GDM1 (cell line): ENCODE measurements around the gene INO80B.
"Not testable (repeated sequence)": the region's sequence is repeated elsewhere in the genome, so short reads cannot be mapped to it uniquely, and the experiment has no call there.

ENCODE experiments used
- DNase-seq: peaks from one replicate; lab custom pipeline; 2025; lab: John Stamatoyannopoulos, UW

Gene INO80B

DNA sequence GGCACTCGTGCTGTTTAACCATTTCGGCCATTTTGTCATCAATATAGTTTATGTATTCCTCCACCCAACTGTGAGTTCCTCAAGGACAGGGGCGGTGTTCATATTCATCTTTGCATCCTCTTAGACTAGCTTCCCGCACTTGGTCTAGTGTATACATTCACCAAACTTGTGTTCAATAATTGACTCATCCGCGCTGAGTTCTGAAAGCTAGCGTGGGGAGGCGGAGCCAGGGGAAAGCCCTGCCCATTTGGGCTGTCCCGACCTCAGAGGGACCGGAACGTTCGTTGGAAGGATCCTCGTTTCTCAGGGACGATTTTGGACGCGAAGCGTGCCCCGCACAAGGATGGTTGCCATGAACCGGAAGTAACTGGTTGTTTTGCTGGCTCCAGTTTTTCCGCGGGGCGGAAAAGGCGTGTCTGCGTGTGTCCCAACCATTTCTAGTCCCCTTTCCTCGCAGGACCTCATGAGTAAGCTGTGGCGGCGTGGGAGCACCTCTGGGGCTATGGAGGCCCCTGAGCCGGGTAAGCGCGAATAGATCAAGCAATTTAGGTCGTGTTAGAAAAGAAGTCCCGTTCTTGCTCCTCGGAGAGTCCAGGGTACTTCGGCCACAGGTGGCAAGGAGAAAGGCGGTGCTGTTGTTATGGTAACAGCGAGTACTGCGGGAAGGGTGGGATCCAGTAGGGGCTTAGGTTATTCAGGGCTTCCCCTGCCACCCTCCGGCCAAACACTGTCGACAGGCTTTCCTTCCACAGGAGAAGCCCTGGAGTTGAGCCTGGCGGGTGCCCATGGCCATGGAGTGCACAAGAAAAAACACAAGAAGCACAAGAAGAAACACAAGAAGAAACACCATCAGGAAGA lies at the start of gene INO80B:
Gene INO80B (plus strand): TSS at position 434 of the 858 bp plus-strand sequence. CDS start 30 bp downstream, at position 464.
- peak; percentile 94 for DNase-seq

DNA sequence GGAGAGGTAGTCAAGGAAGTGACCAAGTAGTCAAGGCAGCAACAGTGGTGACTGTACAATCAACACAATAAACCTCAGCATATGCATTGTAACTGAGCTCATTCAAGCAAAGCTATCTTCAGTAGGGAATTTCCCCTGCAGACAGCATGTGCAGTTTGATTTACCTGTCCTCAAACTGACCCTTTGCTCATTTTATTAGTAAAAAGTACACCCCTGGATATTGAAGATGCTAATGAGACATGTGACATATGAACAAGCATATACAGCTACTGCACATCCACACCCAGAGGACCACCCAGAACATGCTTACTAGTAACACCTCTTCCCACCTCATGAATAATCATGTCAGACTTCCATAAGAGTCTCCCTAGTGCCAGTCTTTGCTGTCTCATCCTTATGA lies 48.9 kb upstream of the INO80B start:
- no peak for DNase-seq

DNA sequence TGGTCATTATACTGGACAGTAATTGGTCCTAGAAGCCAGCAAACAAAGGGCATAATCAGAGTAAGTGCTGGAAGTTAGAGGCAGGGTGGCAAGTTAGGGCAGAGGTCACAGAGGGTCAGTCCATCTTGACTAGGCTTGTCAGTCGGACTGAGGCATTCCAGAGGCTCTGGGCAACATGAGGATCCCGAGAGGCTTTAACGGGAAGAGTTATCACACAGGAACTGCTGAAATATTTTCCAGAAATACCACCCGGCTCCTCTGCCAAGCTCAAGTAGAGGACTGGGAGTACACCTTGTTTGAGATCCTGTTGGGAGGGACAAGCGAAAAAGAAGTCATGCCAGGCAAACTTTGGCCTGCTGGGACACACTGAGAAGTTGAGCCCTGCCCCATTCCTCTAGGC lies 47.2 kb upstream of the INO80B start:
- DNase-seq, result no peak

- no peak for DNase-seq
These were observed 41.7 kb upstream of the INO80B start for GRCh38 chr2:74413001-74413698.

DNA sequence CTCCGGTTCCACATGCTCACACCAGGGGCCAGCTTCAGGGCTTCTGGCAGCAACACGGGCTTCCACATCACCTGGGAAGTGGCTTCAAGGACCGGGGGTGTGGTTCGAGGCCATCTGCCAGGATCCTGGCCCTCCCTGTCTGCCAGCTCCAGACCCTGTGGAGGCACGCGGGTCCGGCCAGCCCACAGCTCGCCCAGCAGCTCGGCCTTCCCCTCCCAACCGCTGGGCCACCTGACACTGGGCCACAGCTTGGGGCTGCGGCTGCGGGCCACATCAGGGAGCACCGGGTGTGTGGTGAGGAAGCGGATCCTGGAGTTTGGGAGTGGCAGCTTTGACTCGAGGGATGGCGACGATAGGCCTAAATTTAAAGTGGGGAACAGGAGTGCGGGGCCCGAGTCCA lies 40.4 kb upstream of the INO80B start:
- DNase-seq, result no peak

GRCh38 chr2:74414881-74415761 lies 39.8 kb upstream of the INO80B start:
- no peak for DNase-seq

- no peak for DNase-seq
These were observed 39.0 kb upstream of the INO80B start for GRCh38 chr2:74415762-74416395.

- no peak for DNase-seq
These were observed 38.1 kb upstream of the INO80B start for GRCh38 chr2:74416778-74417177.

DNA sequence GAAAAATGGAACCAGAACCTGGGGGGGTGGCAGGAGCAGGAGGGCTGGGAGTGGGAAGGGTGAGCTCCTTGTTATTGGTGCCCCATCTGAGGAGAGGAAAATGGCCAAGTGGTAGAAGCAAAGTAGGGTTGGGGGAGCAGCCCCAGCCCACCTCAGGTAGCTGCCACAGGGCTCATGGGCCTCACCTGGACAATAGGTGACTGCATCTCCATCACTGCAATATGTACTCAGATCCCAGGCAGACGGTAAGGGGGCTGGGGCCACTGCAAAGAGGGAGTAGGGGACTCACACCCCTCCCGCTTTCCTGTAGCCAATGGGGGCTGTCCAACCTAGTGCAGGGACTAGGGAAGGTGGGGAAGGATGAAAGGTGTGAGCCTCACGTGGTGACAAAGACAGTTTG lies 37.7 kb upstream of the INO80B start:
- no peak for DNase-seq

GRCh38 chr2:74417763-74418162 lies 37.1 kb upstream of the INO80B start:
- no peak for DNase-seq

DNA sequence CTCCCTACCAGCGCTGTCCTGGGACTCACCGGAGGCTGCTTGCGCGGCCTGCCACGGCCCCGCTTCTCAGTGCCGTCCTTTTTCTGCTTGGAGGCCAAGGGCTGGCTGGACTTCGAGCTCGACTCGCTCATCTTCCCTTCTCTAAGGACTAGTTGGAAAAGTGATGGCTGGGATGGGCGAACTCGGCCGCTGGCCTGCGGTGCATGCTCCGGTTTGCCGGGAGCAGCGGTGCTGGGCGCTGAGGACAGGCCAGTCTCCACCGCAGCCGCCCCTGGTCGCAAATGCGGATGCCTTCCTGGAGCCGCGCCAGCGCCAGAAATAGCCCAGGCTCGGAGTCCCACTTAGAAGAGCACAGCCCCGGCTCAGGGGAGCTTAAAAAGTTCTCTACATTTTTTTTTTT lies 36.6 kb upstream of the INO80B start:
- DNase-seq, result no peak

DNA sequence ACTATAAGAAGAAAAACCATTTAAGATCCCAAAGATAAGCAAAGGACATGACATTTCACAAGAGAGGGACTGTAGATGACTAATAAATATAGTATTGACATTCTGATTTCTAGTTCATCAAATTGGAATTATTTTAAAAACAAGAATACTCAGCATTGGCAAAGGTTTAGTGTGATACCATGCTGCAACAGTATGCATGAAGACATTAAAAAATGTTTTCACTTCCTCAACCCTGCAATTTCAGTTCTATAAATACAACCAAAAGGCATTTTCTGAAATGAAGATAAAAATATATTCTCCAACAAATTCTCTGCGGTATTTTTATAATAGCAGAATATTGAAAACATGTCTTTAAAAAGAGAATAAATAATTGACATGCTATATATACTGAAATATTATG lies 35.5 kb upstream of the INO80B start:
- DNase-seq, result no peak

DNA sequence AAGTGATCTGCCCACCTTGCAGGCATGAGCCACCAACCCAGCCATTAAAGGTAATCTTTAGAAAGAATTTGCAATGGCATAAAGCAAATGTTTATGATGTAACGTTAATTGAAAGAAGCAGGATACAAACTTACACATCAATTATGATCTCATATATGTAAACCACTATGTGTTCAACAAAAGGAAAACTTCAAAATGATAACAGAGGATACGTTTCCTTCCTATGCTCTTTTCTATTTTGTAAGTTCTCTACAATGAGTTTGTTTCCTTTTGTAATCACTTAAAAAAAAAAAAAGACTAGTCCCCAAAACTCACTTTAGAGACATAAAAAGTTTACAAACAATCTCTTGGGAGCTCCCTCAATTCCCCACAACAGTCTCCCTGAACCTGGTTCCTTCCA lies 34.9 kb upstream of the INO80B start:
- DNase-seq, result no peak

DNA sequence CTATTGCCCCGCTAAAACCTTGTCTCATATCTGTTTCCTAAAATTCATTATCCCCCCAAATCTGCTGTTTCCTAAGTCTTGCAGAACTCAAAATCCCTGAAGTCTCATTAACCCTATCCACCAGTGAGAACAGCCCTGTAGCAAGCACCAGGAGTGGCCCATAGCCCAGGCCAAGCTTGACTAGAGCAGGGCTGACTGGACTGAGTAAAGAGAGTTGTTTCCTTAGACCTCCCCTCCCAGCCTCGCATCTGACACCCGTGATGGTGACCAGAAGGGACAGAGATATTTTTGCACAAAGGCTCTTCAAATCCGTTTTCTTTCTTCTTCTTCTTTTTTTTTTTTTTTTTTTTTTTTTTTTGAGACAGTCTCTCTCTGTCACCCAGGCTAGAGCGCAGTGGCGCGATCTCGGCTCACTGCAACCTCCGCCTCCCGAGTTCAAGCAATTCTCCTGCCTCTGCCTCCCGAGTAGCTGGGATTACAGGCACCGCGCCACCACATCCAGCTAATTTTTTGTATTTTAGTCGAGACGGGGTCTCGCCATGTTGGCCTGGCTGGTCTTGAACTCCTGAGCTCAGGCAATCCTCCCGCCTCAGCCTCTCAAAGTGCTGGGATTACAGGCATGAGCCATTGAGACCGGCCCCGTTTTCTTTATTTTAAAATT lies 34.3 kb upstream of the INO80B start:
- not testable (repeated sequence) for DNase-seq

GRCh38 chr2:74421221-74421870 lies 33.5 kb upstream of the INO80B start, which contains the start of the genes C2orf81 and WDR54:
Gene C2orf81 (minus strand): TSS chr2:74421619. CDS start chr2:74421560, 59 bp downstream.
Gene WDR54 (plus strand): TSS chr2:74421730. CDS start chr2:74422154, 424 bp downstream.
- peak; percentile 88 for DNase-seq

DNA sequence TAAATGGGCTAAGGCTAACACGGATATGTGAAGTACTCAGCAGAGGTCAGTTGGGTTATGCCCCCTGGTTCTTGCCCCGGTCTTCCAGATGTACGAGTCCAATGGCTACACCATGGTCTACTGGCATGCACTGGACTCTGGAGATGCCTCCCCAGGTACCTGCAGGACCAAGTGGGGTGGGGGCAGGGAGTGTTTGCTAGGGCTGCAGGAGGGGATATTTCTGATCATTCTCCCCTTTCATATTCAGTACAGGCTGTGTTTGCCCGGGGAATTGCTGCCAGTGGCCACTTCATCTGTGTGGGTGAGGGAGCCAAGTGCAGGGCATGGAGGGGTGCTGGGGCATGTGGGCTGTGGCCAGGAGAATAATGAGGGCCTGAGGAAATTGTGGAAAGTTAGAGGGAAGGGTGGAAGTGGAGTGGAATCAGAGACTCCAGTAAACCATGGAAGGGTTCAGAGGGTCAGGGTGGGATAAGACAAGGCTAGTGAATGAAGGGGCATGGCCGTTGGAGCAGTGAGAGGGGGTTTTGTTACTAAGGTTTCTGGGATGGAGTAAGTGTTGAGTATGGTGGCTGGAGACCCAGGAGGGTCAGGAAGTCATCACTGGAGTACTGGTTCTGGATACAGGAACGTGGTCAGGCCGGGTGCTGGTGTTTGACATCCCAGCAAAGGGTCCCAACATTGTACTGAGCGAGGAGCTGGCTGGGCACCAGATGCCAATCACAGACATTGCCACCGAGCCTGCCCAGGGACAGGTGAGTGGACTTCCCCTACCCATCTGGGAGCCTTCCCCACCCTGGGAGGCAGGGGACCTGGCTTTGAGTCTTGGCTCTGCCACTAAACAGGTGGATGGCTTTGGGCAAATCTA lies 31.4 kb upstream of the INO80B start:
- DNase-seq, result no peak

- DNase-seq, result no peak
These were observed 30.5 kb upstream of the INO80B start for GRCh38 chr2:74424139-74424992.

DNA sequence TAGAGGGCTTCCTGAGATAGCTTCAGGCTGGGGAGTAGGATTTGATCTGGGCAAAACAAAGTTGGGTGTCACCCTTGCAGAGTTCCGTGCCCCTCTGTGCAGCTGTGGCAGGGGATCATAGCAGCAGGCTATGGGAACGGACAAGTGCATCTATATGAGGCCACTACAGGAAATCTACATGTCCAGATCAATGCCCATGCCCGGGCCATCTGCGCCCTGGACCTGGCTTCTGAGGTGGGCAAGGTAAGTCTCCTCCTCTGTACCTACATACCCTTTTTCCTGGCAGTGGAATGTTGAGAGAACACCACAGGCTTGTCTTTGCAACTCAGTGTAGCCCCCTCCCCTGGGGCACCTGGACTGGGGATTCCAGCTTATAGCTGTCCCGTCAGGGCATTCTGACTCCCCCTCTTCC lies 29.9 kb upstream of the INO80B start:
- DNase-seq, result no peak

- DNase-seq, result no peak
These were observed 29.4 kb upstream of the INO80B start for GRCh38 chr2:74425523-74425922.
